ENCODE results near the gene TESK2. TPM values are rescaled to one million over a fixed set of nuclear protein-coding genes. Genes with fewer than 3 reads are reported as not detected.

Gene TESK2
- total RNA-seq, 1 donor from 2014 or later, result 14.9 TPM

DNA sequence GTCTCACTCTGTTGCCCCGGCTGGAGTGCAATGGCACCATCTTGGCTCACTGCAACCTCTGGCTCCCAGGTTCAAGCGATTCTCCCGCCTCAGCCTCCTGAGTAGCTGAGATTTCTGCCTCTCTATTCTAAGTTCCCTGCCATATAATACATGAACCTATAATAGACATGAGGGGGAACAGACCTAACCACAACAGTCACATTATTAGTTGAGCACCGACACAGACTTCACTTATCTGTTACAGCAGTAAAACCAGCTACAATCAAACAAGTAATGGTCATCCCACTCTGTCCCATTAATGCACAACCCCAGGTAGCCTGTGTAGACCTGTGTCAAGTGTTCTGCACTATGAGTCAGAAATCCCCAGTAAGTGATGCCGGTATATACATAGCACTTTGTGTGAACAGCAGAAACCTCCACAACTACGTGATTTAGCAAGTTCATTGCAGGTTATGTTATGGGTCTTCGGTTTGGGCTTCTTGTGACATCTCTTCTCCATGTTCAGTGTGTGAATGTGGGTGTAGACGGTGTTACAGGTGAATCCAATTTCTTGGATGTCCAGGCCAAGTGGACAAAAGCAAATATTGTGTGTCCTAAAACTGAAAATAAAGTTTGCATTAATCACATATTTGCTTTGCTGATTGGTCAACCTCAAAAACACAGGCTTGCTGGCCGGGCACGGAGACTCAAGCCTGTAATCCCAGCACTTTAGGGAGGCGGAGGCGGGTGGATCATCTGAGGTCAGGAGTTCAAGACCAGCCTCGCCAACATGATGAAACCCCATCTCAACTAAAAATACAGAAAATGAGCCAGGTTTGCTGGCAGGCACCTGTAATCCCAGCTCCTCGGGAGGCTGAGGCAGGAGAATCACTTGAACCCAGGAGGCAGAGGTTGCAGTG is 12.7 kb upstream of the TESK2 start:
- Histone ChIP-seq H3K9ac (no peak overlapping the region), H3K36me3 (no peaks in the 10 kb centered on the region), H3K4me2 (no peak overlapping the region), H3K4me1 (peaks cover 12% of the 10 kb centered on the region), H3K4me3 (no peak overlapping the region), H3K9me3 (ENCODE audit: low read depth) (no peaks in the 10 kb centered on the region), H3K79me2 (ENCODE audit: low read depth) (peaks cover 9% of the 10 kb centered on the region), H3K27ac (no peak overlapping the region), H3K27me3 (no peaks in the 10 kb centered on the region), H3F3A (ENCODE audit: low read depth) (peaks cover 21% of the 10 kb centered on the region), H4K20me1 (ENCODE audit: low read depth) (no peaks in the 10 kb centered on the region), H2AFZ (replicated peaks) (no peak overlapping the region)
- DNase-seq (ENCODE audit: low spot score), result no peak
- H3K9me3 Mint-ChIP-seq, result peaks cover 1% of the 10 kb centered on the region
- no peak overlapping the region for H3K27ac Mint-ChIP-seq
- no peak overlapping the region for H3K4me3 Mint-ChIP-seq
- H3K4me1 Mint-ChIP-seq, result peaks cover 20% of the 10 kb centered on the region
- peaks cover 7% of the 10 kb centered on the region for H3K27me3 Mint-ChIP-seq (ENCODE audit: insufficient read depth, low read depth)
- peaks cover 8% of the 10 kb centered on the region for H3K36me3 Mint-ChIP-seq
- TF ChIP-seq, protein P1, sequence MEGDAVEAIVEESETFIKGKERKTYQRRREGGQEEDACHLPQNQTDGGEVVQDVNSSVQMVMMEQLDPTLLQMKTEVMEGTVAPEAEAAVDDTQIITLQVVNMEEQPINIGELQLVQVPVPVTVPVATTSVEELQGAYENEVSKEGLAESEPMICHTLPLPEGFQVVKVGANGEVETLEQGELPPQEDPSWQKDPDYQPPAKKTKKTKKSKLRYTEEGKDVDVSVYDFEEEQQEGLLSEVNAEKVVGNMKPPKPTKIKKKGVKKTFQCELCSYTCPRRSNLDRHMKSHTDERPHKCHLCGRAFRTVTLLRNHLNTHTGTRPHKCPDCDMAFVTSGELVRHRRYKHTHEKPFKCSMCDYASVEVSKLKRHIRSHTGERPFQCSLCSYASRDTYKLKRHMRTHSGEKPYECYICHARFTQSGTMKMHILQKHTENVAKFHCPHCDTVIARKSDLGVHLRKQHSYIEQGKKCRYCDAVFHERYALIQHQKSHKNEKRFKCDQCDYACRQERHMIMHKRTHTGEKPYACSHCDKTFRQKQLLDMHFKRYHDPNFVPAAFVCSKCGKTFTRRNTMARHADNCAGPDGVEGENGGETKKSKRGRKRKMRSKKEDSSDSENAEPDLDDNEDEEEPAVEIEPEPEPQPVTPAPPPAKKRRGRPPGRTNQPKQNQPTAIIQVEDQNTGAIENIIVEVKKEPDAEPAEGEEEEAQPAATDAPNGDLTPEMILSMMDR (IDR thresholded peaks at IDR 0.05), result no peak
- TF ChIP-seq EZH2 (IDR thresholded peaks at IDR 0.05), result no peak
- no peak for TF ChIP-seq EZH2phosphoT487 (IDR thresholded peaks at IDR 0.05)

DNA sequence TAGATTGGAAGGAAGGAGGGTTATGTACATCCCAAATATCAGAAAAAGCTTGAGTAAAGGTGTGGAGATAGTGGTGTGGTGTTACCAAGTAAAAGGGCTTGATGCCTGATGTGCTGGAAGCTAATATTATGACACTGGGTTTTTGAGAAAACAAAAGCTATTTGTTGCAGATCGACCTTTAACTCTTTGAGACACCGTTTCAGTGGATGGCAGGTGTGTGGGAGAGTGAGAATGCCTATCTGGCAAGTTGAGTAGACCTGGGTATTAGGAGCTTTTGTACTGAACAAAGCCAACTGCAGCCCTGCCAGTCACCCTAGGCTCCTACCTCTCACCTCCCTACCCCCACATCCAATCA is 10.5 kb upstream of the TESK2 start:
- Mint-ChIP-seq H3K4me3 (peak overlapping the region; percentile 43), H3K27ac (no peak overlapping the region), H3K27me3 (ENCODE audit: insufficient read depth, low read depth) (peaks cover 9% of the 10 kb centered on the region), H3K9me3 (peaks cover 6% of the 10 kb centered on the region), H3K36me3 (peaks cover 1% of the 10 kb centered on the region), H3K4me1 (peaks cover 26% of the 10 kb centered on the region)
- Histone ChIP-seq H3K36me3 (no peaks in the 10 kb centered on the region), H3F3A (ENCODE audit: low read depth) (peaks cover 17% of the 10 kb centered on the region), H3K4me1 (peaks cover 16% of the 10 kb centered on the region), H3K9ac (no peak overlapping the region), H3K27me3 (no peaks in the 10 kb centered on the region), H3K4me2 (peak overlapping the region; percentile 61), H3K79me2 (ENCODE audit: low read depth) (peaks cover 9% of the 10 kb centered on the region), H2AFZ (replicated peaks) (no peak overlapping the region), H3K9me3 (ENCODE audit: low read depth) (no peaks in the 10 kb centered on the region), H3K27ac (no peak overlapping the region), H3K4me3 (peak overlapping the region; percentile 60), H4K20me1 (ENCODE audit: low read depth) (no peaks in the 10 kb centered on the region)
- no peak for DNase-seq (ENCODE audit: low spot score)
- TF ChIP-seq, protein P1 (IDR thresholded peaks at IDR 0.05), result no peak
- no peak for TF ChIP-seq EZH2phosphoT487 (IDR thresholded peaks at IDR 0.05)
- TF ChIP-seq EZH2 (IDR thresholded peaks at IDR 0.05), result no peak

DNA sequence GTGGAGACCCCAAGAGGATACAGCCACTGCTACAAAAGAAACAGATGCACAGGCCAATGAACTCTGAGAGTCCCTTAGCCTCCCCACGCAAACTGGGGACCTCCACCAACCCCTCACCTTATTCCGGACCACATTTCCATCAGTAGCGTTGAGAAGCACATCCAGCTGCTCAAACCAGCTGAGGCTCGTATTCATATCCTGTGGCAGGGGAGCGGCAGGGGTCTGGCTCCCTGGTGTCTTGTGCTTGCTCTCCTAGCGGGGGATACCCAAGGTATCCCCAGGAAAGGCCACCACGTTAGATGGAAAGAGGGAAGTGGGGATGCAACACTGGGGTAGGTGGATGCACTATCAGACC is 8.4 kb upstream of the TESK2 start:
- no peak overlapping the region for H3K27ac ChIP-seq
- H3K4me3 ChIP-seq, result peak overlapping the region; percentile 60
- TF ChIP-seq, protein P1 (IDR thresholded peaks at IDR 0.05), result no peak
- no peak for TF ChIP-seq EZH2phosphoT487 (IDR thresholded peaks at IDR 0.05)
- TF ChIP-seq EZH2 (IDR thresholded peaks at IDR 0.05), result no peak

More for the DNA sequence above, 8.4 kb upstream of the TESK2 start:
- Histone ChIP-seq H3K79me2 (ENCODE audit: low read depth) (peaks cover 9% of the 10 kb centered on the region), H2AFZ (replicated peaks) (peak overlapping the region; percentile 89), H4K20me1 (ENCODE audit: low read depth) (no peaks in the 10 kb centered on the region), H3F3A (ENCODE audit: low read depth) (peaks cover 17% of the 10 kb centered on the region), H3K27me3 (no peaks in the 10 kb centered on the region), H3K4me1 (peaks cover 16% of the 10 kb centered on the region), H3K4me2 (peak overlapping the region; percentile 86), H3K36me3 (no peaks in the 10 kb centered on the region), H3K9me3 (ENCODE audit: low read depth) (no peaks in the 10 kb centered on the region), H3K9ac (no peak overlapping the region)
- DNase-seq (ENCODE audit: low spot score), result no peak
- Mint-ChIP-seq H3K27ac (no peak overlapping the region), H3K4me3 (peak overlapping the region; percentile 93), H3K4me1 (peaks cover 26% of the 10 kb centered on the region), H3K9me3 (peaks cover 8% of the 10 kb centered on the region), H3K36me3 (peaks cover 1% of the 10 kb centered on the region), H3K27me3 (ENCODE audit: insufficient read depth, low read depth) (peaks cover 9% of the 10 kb centered on the region)
